Activated CD8-positive, alpha-beta memory T cell treated with anti-CD3 and anti-CD28 coated beads for 1 hour (primary cell): ENCODE measurements around the gene SSUH2.
"Not testable (repeated sequence)": the region's sequence is repeated elsewhere in the genome, so short reads cannot be mapped to it uniquely, and the experiment has no call there.

Source experiments
- DNase-seq, 2 donors: peaks; one replicate each; pipeline ENCODE4 v3.0.0-alpha.2; 2020; ENCODE audit warnings: low read depth in 1 of 2; ENCODE audit errors: extremely low read depth in 1 of 2

SSUH2 gene

GRCh38 chr3:8644748-8645390 is at the start of gene SSUH2:
SSUH2 (minus strand) TSS chr3:8644798; CDS start chr3:8644758, 40 bp downstream.
- no peak for DNase-seq

DNA sequence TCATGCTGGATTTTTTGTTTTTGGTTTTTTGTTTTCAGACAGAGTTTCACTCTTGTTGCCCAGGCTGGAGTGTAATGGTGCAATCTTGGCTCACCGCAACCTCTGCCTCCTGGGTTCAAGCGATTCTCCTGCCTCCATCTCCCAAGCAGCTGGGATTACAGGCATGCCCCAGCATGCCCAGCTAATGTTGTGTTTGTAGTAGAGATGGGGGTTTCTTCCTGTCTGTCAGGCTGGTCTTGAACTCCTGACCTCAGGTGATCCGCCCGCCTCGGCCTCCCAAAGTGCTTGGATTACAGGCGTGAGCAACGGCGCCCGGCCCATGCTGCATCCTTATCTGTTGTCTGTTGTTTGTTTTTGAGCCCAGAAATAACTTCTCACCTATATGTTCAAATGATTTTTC is 46.7 kb upstream of the SSUH2 start:
- not testable (repeated sequence) for DNase-seq

DNA sequence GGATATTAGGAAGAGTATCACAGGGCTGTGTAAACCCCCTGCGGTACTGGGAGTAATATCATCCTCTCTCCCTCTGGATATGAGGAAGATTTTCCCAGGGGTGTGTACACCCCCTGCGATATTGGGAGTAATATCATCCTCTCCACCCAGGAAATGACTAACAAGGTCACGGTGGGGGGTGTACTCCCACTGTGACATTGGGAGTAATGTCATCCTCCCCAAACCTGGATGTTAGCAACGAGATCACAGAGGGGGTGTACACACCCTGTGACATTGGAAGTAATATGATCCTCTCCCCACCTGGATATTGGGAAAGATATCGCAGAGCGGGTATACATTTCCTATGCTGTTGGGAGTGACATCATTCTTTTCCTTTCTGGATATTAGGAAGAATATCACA is 40.4 kb upstream of the SSUH2 start:
- DNase-seq, result not testable (repeated sequence)

DNA sequence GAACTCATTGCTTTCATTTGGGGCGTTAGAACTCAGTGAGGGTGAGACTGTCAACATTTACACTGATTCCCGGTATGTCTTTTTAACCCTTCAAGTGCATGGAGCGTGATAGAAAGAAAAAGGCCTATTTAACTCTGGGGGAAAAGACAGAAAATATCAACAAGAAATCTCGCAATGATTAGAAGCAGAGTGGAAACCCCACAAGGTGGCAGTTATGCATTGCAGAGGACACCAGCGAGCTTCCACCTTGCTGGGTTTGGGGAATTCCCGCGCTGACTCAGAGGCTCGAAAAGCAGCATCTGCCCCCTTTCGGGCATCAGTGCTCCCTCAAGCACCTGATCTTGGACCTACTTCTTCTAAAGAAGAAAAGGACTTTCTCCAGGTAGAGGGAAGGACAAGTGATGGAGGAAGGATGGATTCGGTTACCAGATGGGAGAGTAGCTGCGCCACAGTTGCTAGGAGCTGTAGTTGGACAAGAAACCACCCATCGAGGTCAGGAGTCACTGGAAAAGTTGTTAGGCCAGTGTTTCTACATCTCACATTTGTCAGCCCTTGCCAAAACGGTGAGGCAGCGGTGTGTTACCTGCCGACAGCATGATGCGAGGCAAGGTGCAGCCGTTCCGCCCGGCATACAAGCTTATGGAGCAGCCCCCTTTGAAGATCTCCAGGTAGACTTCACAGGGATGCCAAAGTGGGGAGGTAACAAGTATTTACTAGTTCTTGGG is 38.4 kb upstream of the SSUH2 start:
- DNase-seq, result not testable (repeated sequence)

- not testable (repeated sequence) for DNase-seq
Observed at GRCh38 chr3:8681881-8682538, 37.4 kb upstream of the SSUH2 start.

DNA sequence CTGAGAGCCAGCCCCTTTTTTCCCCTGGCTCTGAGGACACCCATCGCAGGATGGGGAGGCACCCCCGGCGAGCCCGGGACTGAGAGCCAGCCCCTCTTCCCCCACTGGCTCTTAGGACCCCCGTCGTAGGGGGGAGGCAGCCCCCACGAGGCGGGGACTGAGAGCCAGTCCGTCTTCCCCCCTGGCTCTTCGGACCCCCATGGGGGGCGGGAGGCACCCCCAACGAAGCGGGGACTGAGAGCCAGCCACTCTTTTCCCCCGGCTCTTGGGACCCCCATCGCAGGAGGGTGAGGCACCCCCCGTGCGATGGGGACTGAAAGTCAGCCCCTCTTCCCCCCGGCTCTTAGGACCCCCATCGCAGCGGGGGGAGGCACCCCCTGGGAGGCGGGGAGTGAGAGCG is 36.8 kb upstream of the SSUH2 start:
- DNase-seq, result no peak

DNA sequence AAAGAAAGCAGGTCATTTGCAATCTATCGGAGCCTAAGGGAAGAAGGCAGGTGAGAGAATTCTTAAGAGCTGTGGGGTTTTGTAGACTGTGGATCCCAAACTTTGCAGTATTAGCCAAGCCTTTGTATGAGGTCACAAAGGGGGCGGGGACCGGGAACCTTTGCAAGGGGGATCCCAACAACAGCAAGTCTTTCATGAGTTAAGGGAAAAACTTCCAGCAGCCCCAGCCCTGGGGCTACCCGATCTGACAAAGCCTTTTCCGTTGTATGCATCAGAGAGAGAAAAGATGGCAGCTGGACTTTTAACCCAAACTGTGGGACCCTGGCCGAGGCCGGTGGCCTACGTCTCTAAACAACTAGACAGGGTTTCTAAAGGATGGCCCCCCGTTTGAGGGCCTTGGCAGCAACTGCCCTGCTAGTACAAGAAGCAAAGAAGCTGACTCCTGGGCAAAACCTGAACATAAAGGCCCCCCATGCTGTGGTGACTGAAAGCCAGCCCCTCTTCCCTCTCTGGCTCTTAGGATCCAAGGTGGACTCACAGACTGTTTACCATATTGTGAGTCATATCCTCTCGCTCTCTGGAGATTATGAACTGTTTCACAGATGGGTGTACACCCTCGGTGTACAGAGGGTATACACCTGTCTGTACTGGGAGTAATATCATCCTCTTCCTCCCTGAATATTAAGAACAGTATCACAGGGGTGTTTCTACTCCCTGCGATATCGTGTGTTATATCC is 35.4 kb upstream of the SSUH2 start:
- DNase-seq, result not testable (repeated sequence)

DNA sequence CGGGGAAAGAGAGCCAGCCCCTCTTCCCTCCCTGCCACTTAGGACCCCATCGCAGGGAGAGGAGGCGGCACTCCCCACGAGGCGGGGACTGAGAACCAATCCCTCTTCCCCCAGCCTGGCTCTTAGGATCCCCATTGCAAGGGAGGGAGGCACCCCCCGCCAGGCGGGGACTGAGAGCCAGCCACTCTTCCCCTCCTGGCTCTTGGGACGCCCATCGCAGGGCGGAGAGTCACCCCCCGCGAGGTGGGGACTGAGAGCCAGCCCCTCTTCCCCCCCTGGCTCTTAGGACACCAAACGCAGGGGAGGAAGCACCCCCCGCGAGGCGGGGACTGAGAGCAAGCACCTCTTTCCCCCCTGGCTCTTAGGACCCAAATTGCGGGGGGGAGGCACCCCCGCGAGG is 34.2 kb upstream of the SSUH2 start:
- no peak for DNase-seq

DNA sequence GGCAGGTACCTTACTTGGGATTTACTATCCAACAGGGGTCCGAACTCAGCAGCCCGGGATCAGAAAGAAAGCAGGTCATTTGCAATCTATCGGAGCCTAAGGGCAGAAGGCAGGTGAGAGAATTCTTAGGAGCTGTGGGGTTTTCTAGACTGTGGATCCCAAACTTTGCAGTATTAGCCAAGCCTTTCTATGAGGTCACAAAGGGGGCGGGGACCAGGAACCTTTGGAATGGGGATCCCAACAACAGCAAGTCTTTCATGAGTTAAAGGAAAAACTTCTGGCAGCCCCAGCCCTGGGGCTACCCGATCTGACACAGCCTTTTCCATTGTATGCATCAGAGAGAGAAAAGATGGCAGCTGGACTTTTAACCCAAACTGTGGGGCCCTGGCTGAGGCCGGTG is 32.7 kb upstream of the SSUH2 start:
- not testable (repeated sequence) for DNase-seq

DNA sequence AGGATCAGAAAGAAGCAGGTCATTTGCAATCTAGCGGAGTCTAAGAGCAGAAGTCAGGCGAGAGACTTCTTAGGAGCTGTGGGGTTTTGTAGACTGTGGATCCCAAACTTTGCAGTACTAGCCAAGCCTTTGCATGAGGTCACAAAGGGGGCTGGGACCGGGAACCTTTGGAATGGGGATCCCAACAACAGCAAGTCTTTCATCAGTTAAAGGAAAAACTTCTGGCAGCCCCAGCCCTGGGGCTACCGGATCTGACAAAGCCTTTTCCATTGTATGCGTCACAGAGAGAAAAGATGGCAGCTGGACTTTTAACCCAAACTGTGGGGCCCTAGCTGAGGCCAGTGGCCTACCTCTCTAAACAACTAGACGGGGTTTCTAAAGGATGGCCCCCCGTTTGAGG is 31.0 kb upstream of the SSUH2 start:
- not testable (repeated sequence) for DNase-seq

- no peak for DNase-seq
Observed at GRCh38 chr3:8673083-8673737, 28.6 kb upstream of the SSUH2 start.

DNA sequence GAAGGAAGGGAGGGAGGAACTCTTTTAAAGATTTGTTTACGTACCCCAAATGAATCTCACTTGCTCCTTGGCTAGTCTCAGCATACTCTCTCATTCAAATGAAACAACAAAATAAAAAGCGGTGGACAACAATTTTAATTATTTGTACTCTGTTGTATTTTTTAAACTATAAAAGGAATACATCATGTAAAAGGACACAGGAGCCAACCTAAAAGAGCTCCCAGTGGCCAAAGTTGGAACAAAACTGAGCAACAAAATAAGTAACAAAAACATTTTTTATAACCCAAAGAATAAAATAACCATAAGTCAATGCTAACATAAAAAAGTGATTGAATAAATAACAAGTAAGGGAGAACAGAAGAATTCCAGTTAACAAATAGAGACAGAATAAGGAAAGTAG is 24.4 kb upstream of the SSUH2 start:
- no peak for DNase-seq

DNA sequence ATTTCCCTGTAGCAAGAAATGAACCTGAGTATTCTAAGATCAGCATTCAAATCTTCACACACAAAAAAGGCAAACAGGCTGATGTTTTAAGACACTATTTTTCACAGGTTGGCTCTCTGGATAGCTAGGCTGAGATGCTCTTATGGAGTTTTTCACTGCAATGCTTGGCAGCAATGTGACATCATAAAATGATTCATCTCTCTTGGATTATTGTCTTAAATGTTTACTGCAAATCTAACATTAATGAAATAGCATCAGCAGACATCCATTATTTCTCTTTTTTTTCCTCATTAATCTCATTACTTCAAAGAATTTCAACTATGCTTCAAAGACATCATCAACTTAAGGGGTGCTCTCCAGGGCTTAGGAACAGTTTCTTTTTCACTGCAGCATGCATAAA is 23.6 kb upstream of the SSUH2 start:
- no peak for DNase-seq

GRCh38 chr3:8667463-8668091 is 23.0 kb upstream of the SSUH2 start:
- DNase-seq, result no peak

- no peak for DNase-seq
Observed at GRCh38 chr3:8665407-8665896, 20.9 kb upstream of the SSUH2 start.

GRCh38 chr3:8663177-8664061 is 18.8 kb upstream of the SSUH2 start:
- DNase-seq, result no peak

- DNase-seq, result no peak
Observed at GRCh38 chr3:8662594-8662993, 18.0 kb upstream of the SSUH2 start.

DNA sequence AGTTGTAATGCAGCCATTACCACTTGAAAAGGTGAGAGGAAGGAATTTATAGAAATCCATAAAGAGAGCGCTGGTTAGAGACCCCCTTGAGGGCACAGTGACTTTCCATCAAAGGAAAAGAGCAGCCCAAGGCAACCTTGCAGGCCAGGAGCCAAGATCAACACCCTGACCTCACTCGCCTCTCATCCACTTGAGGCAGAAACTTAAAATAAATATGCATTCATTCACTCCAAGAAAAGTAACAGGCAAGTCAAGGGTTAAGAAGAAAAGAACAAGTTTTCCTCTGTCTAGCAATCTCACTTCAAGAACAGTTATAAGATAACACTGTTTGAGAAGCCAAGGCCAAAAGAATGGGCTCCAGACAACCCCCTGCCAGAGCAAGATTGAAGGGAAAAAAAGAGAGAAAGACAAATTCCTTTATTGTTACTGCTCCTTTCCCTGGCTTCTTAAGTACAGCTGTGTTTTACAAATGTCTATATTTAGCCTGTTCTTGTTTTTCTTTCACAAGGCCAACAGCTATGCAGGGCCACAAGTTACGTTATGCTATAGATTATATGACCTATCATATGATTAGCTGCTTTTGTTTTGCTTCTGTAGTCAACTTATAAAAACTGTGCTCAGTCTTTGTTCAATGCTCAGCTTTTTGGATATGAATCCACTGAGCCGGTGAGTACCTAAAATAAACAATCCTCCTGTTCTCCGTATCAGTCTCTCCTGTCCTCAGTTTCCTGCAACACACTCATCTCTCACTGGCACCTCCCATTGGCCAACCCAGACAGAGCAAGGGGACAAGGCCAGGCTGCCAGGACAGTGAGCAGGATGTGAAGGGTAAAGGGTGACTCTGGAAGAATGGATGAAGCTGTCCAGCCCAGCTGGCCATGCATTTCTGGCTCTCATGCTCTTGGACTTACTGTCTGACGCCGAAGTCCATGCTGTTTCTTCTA is 15.8 kb upstream of the SSUH2 start:
- DNase-seq, result no peak
